Calu3 (cell line): Measurements from ENCODE around the gene RASSF9. TPM values are rescaled to one million over a fixed set of nuclear protein-coding genes. Genes with fewer than 3 reads are reported as not detected.

ENCODE experiments used
- BruUV-seq: library from RNA; stranded (reverse); fragments of 400-500 nt; replicated peaks from 2 replicates; lab custom pipeline; 2021; lab: Mats Ljungman, UMichigan
- CTCF ChIA-PET: fragments of 300-600 bp; sonication (Branson Sonifier 250); formaldehyde crosslinking; loops from one replicate; lab custom pipeline; 2022; ENCODE audit warnings: antibody characterized with exemption; lab: Charles Lee
- DNase-seq: peaks from one replicate; pipeline ENCODE4 v3.0.0; 2022
- H3K27ac Mint-ChIP-seq: one replicate; pipeline ENCODE4 v1.8.0; 2022; ENCODE audit warnings: mixed read lengths; ENCODE audit not compliant: unreplicated experiment
- H3K27me3 Mint-ChIP-seq: one replicate; pipeline ENCODE4 v1.8.0; 2022; ENCODE audit warnings: mixed read lengths; ENCODE audit not compliant: unreplicated experiment
- H3K36me3 Mint-ChIP-seq: one replicate; pipeline ENCODE4 v1.8.0; 2022; ENCODE audit warnings: mild to moderate bottlenecking, moderate library complexity, mixed read lengths; ENCODE audit not compliant: insufficient read depth, unreplicated experiment
- H3K4me1 Mint-ChIP-seq: one replicate; pipeline ENCODE4 v1.8.0; 2022; ENCODE audit warnings: mild to moderate bottlenecking, low read depth, mixed read lengths; ENCODE audit not compliant: unreplicated experiment
- H3K4me3 Mint-ChIP-seq: one replicate; pipeline ENCODE4 v1.8.0; 2022; ENCODE audit warnings: mild to moderate bottlenecking, low read depth, moderate library complexity, mixed read lengths; ENCODE audit not compliant: unreplicated experiment
- H3K9me3 Mint-ChIP-seq: one replicate; pipeline ENCODE4 v1.8.0; 2022; ENCODE audit warnings: low read depth, mixed read lengths; ENCODE audit not compliant: unreplicated experiment
- intact Hi-C: fragments of 100-400 bp; cut with micrococcal nuclease; formaldehyde crosslinking; loops from one replicate; pipeline ENCODE4 v1.10.0; 2022; ENCODE audit not compliant: unreplicated experiment
- total RNA-seq: library from RNA; stranded (reverse); gene quantifications from 2 replicates; pipeline ENCODE4 v1.2.3, GENCODE V29; 2022
- TF ChIP-seq, protein P1 (sequence below): fragments of 200-600 bp; IDR thresholded peaks from one replicate; pipeline ENCODE4 v1.8.0; 2022; ENCODE audit warnings: antibody characterized with exemption; ENCODE audit not compliant: unreplicated experiment

RASSF9 gene
- total RNA-seq, 1 experiment from 2014 or later = 3.3 TPM

DNA sequence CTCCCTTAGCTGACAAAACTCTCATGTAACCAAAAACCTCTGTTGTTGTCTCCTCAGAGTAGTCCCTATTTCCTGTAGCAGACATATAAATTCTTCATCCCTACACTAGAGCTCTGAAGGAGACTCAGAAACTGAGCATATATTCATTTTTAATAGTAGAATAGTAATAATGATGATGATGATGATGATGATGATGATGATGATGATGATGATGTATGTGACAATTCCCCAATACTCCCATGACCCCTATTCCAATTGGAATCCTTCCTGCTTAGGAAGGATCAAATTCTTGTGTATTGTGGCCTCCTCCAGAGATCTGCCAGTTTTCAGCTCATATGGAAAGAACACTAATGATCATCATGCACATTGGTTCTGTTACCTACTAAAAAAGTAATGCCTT, 26.7 kb downstream of the RASSF9 start:
- TF ChIP-seq, protein P1, sequence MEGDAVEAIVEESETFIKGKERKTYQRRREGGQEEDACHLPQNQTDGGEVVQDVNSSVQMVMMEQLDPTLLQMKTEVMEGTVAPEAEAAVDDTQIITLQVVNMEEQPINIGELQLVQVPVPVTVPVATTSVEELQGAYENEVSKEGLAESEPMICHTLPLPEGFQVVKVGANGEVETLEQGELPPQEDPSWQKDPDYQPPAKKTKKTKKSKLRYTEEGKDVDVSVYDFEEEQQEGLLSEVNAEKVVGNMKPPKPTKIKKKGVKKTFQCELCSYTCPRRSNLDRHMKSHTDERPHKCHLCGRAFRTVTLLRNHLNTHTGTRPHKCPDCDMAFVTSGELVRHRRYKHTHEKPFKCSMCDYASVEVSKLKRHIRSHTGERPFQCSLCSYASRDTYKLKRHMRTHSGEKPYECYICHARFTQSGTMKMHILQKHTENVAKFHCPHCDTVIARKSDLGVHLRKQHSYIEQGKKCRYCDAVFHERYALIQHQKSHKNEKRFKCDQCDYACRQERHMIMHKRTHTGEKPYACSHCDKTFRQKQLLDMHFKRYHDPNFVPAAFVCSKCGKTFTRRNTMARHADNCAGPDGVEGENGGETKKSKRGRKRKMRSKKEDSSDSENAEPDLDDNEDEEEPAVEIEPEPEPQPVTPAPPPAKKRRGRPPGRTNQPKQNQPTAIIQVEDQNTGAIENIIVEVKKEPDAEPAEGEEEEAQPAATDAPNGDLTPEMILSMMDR = no peak
- no TSS peak for BruUV-seq
- Mint-ChIP-seq H3K4me3 (no peak overlapping the region), H3K4me1 (peaks cover 16% of the 10 kb centered on the region), H3K36me3 (no peaks in the 10 kb centered on the region), H3K9me3 (no peaks in the 10 kb centered on the region), H3K27ac (no peak overlapping the region), H3K27me3 (no peaks in the 10 kb centered on the region)
- intact Hi-C loops = no loop called here
- CTCF ChIA-PET = no interaction called here
- no peak for DNase-seq

DNA sequence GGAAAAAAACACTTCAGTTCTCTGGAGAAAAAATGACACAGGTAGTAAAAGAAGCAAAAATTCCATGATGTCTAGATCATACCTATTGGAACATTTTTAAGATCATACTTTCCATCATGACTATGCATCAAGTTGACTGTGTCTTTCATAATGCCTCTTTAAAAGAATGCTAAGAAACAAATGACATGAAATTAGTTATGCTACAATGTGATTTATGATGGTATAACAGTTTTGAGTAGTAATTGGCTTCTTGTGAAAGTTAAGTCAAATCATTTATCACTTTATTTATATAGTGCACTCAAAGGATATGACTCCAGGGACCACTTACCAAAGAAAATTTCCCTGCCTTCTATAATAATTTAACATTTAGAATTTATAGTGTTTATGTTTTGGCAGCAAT, 28.5 kb downstream of the RASSF9 start:
- CTCF ChIA-PET = no interaction called here
- H3K36me3 Mint-ChIP-seq = peaks cover 5% of the 10 kb centered on the region
- H3K27me3 Mint-ChIP-seq = no peaks in the 10 kb centered on the region
- DNase-seq = no peak
- BruUV-seq = no TSS peak
- no peak overlapping the region for H3K27ac Mint-ChIP-seq
- no peaks in the 10 kb centered on the region for H3K9me3 Mint-ChIP-seq
- H3K4me1 Mint-ChIP-seq = peaks cover 18% of the 10 kb centered on the region
- intact Hi-C loops = no loop called here
- no peak overlapping the region for H3K4me3 Mint-ChIP-seq
- TF ChIP-seq, protein P1 = no peak

DNA sequence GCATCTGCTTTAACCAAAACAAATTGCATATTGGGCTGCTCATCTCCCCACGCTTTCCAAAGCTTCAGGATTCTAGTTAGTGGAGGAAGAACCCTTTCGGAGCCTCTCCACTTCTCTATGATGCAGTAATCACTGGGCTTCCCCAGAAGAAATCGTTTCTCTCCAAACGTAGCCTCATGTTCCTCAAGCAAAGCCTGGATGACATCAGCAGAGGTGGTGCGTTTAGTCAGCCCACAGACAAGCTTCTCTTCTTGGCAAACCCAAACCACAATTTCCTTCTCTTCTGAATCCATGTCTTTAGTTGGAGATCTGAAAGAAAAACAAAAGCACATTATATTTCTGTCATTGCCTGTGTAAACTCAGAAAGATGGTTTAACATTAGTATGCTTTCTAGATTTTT, 30.6 kb downstream of the RASSF9 start:
- DNase-seq = no peak
- TF ChIP-seq, protein P1 = no peak
- Mint-ChIP-seq H3K4me1 (peaks cover 18% of the 10 kb centered on the region), H3K4me3 (no peak overlapping the region), H3K36me3 (peaks cover 5% of the 10 kb centered on the region), H3K27ac (no peak overlapping the region), H3K9me3 (no peaks in the 10 kb centered on the region), H3K27me3 (no peaks in the 10 kb centered on the region)
- CTCF ChIA-PET = interaction anchor here (0.9 to 1.1 kb wide), 2 partner anchors 16 to 30 kb away, joined by 3 to 4 read pairs; no protein-coding TSS in a partner anchor
- no TSS peak for BruUV-seq
- intact Hi-C loops = no loop called here

DNA sequence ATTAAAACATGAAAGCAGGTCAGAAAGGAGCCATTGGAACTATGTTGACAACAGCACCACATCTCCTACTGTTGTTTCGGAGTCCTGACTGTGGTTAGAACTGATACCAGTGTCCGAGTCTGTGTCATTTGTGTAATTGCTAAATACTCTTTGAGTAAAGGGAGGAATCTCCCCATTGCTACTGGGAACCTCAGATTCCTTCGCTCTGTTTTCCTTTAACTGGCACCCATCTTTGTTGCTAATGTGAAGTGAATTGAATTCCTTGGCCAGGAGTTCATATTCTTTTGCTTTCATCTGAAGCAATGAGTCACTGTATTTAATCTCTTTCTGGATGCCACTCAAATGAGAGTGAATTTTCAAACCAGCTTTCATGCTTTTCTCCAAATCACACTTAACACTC, 31.5 kb downstream of the RASSF9 start:
- CTCF ChIA-PET = interaction anchor here (1.1 kb wide), 1 partner anchor 29 kb away, joined by 4 read pairs; no protein-coding TSS in a partner anchor
- no peak for DNase-seq
- no peak overlapping the region for H3K4me3 Mint-ChIP-seq
- peaks cover 5% of the 10 kb centered on the region for H3K36me3 Mint-ChIP-seq
- no TSS peak for BruUV-seq
- intact Hi-C loops = no loop called here
- H3K9me3 Mint-ChIP-seq = no peaks in the 10 kb centered on the region
- TF ChIP-seq, protein P1 = no peak
- H3K27me3 Mint-ChIP-seq = no peaks in the 10 kb centered on the region
- no peak overlapping the region for H3K27ac Mint-ChIP-seq
- H3K4me1 Mint-ChIP-seq = peaks cover 18% of the 10 kb centered on the region
